NOMO-1 treated with dmso at 0.1 percent for 144 hours (cell line): ENCODE results near the gene IL24.

Source experiments
- DNase-seq: peaks from one replicate; lab custom pipeline; 2025; ENCODE audit not compliant: unreplicated experiment; lab: John Stamatoyannopoulos, UW

The IL24 gene

GRCh38 chr1:206903687-206904086 is 6.4 kb downstream of the IL24 start:
- no peak for DNase-seq

- DNase-seq: no peak
These were observed 7.3 kb downstream of the IL24 start for GRCh38 chr1:206904423-206905142.

- DNase-seq: no peak
These were observed 8.3 kb downstream of the IL24 start for GRCh38 chr1:206905295-206906164.

GRCh38 chr1:206907304-206907991 is 10.2 kb downstream of the IL24 start:
- DNase-seq: no peak

- DNase-seq: no peak
These were observed 10.8 kb downstream of the IL24 start for GRCh38 chr1:206908038-206908437.

- DNase-seq: no peak
These were observed 12.1 kb downstream of the IL24 start for GRCh38 chr1:206909161-206909882.

GRCh38 chr1:206909883-206910318 is 12.7 kb downstream of the IL24 start:
- DNase-seq: no peak

GRCh38 chr1:206911064-206911663 is 13.9 kb downstream of the IL24 start:
- DNase-seq: no peak

- peak; percentile 35 for DNase-seq
These were observed 15.3 kb downstream of the IL24 start for GRCh38 chr1:206912445-206913095.

GRCh38 chr1:206913766-206914537 is 16.7 kb downstream of the IL24 start:
- no peak for DNase-seq

GRCh38 chr1:206915030-206915735 is 17.9 kb downstream of the IL24 start:
- no peak for DNase-seq

- DNase-seq: no peak
These were observed 18.9 kb downstream of the IL24 start for GRCh38 chr1:206916000-206916709.

- DNase-seq: no peak
These were observed 20.8 kb downstream of the IL24 start for GRCh38 chr1:206918076-206918475.

GRCh38 chr1:206921772-206922265 is 24.6 kb downstream of the IL24 start, which contains the start of gene FCMR:
Gene FCMR (minus strand): TSS chr1:206921941. CDS start chr1:206921854, 87 bp downstream.
- peak; percentile 71 for DNase-seq

GRCh38 chr1:206922524-206922923 is 25.3 kb downstream of the IL24 start:
- no peak for DNase-seq

GRCh38 chr1:206923009-206923960 is 26.0 kb downstream of the IL24 start:
- DNase-seq: no peak
